IPS-NIHi7 (cell line): ENCODE results near the gene NTHL1.

ENCODE experiments used
- DNase-seq: peaks from one replicate; pipeline ENCODE4 v3.0.0; 2012; ENCODE audit warnings: mixed read lengths; ENCODE audit errors: extremely low spot score

NTHL1 gene

GRCh38 chr16:2083876-2084780 is 36.5 kb upstream of the NTHL1 start:
- DNase-seq: no peak

GRCh38 chr16:2083409-2083808 is 35.8 kb upstream of the NTHL1 start:
- DNase-seq: no peak

- no peak for DNase-seq
These were observed 35.3 kb upstream of the NTHL1 start for GRCh38 chr16:2082983-2083364.

- no peak for DNase-seq
These were observed 34.7 kb upstream of the NTHL1 start for GRCh38 chr16:2082171-2082982.

GRCh38 chr16:2081201-2082084 is 33.8 kb upstream of the NTHL1 start:
- DNase-seq: no peak

GRCh38 chr16:2079991-2080390 is 32.4 kb upstream of the NTHL1 start:
- DNase-seq: no peak

- no peak for DNase-seq
These were observed 31.7 kb upstream of the NTHL1 start for GRCh38 chr16:2079311-2079800.

GRCh38 chr16:2078691-2079090 is 31.1 kb upstream of the NTHL1 start:
- DNase-seq: no peak

- no peak for DNase-seq
These were observed 30.5 kb upstream of the NTHL1 start for GRCh38 chr16:2078096-2078495.

- DNase-seq: no peak
These were observed 30.1 kb upstream of the NTHL1 start for GRCh38 chr16:2077696-2078095.

- no peak for DNase-seq
These were observed 29.4 kb upstream of the NTHL1 start for GRCh38 chr16:2077016-2077415.

- no peak for DNase-seq
These were observed 28.6 kb upstream of the NTHL1 start for GRCh38 chr16:2076072-2076865.

GRCh38 chr16:2075631-2076030 is 28.0 kb upstream of the NTHL1 start:
- no peak for DNase-seq

- DNase-seq: no peak
These were observed 26.4 kb upstream of the NTHL1 start for GRCh38 chr16:2074071-2074470.

- DNase-seq: no peak
These were observed 25.3 kb upstream of the NTHL1 start for GRCh38 chr16:2072926-2073325.

GRCh38 chr16:2071454-2072202 is 24.0 kb upstream of the NTHL1 start:
- DNase-seq: no peak

GRCh38 chr16:2070576-2071453 is 23.2 kb upstream of the NTHL1 start:
- DNase-seq: no peak

GRCh38 chr16:2066139-2066538 is 18.5 kb upstream of the NTHL1 start:
- no peak for DNase-seq

GRCh38 chr16:2064368-2064945 is 16.8 kb upstream of the NTHL1 start:
- no peak for DNase-seq
